H9 (cell line): ENCODE results near the gene OTX2. TPM values are rescaled to one million over a fixed set of nuclear protein-coding genes. Genes with fewer than 3 reads are reported as not detected.

Experiments used
- DNase-seq: peaks from one replicate; pipeline ENCODE4 v3.0.0-alpha.2; 2017
- H2AFZ ChIP-seq: one replicate; pipeline ENCODE4 v1.6.1; 2013; ENCODE audit warnings: mild to moderate bottlenecking, low read length, control low read depth, moderate library complexity
- H2AK5ac ChIP-seq: 2 replicates; pipeline ENCODE4 v1.6.1; 2013; ENCODE audit warnings: low read length, control low read depth, mixed read lengths; ENCODE audit not compliant: insufficient read length
- H2BK120ac ChIP-seq: one replicate; pipeline ENCODE4 v1.6.1; 2013; ENCODE audit warnings: low read depth, mild to moderate bottlenecking, low read length, control low read depth, inconsistent platforms; ENCODE audit not compliant: poor library complexity, severe bottlenecking
- H2BK12ac ChIP-seq: 2 replicates; pipeline ENCODE4 v1.6.1; 2013; ENCODE audit warnings: low read length, control low read depth, mixed read lengths, low read depth; ENCODE audit not compliant: insufficient read length
- H2BK15ac ChIP-seq: 2 replicates; pipeline ENCODE4 v1.6.1; 2013; ENCODE audit warnings: low read depth, low read length, control low read depth
- H2BK20ac ChIP-seq: one replicate; pipeline ENCODE4 v1.6.1; 2013; ENCODE audit warnings: low read depth, mild to moderate bottlenecking, low read length, control low read depth, inconsistent platforms; ENCODE audit not compliant: poor library complexity, severe bottlenecking
- H2BK5ac ChIP-seq: 2 replicates; pipeline ENCODE4 v1.6.1; 2013; ENCODE audit warnings: low read length, control low read depth, mixed read lengths; ENCODE audit not compliant: insufficient read length
- H3K14ac ChIP-seq: 2 replicates; pipeline ENCODE4 v1.6.1; 2013; ENCODE audit warnings: low read length, control low read depth; ENCODE audit not compliant: insufficient read depth
- H3K18ac ChIP-seq: 2 replicates; pipeline ENCODE4 v1.6.1; 2013; ENCODE audit warnings: low read depth, mild to moderate bottlenecking, mixed read lengths, low read length, control low read depth; ENCODE audit not compliant: insufficient read length
- H3K23ac ChIP-seq: 2 replicates; pipeline ENCODE4 v1.6.1; 2013; ENCODE audit warnings: low read length, control low read depth, mixed read lengths, low read depth; ENCODE audit not compliant: insufficient read length
- H3K23me2 ChIP-seq: 2 replicates; pipeline ENCODE4 v1.6.1; 2013; ENCODE audit warnings: low read depth, mild to moderate bottlenecking, mixed read lengths, low read length, control low read depth; ENCODE audit not compliant: insufficient read length, poor library complexity, severe bottlenecking
- H3K27ac ChIP-seq: 2 replicates; pipeline ENCODE4 v1.5.1; 2013; ENCODE audit warnings: low read length, control low read depth, mixed read lengths, low read depth; ENCODE audit not compliant: insufficient read length
- H3K27me3 ChIP-seq: 2 replicates; pipeline ENCODE4 v1.6.1; 2013; ENCODE audit warnings: low read length, control low read depth, inconsistent platforms; ENCODE audit not compliant: insufficient read depth
- H3K4ac ChIP-seq: 2 replicates; pipeline ENCODE4 v1.6.1; 2013; ENCODE audit warnings: low read depth, mild to moderate bottlenecking, control low read depth, inconsistent platforms, low read length, moderate library complexity
- H3K4me1 ChIP-seq: 2 replicates; pipeline ENCODE4 v1.6.1; 2013; ENCODE audit warnings: low read length, control low read depth, inconsistent platforms; ENCODE audit not compliant: insufficient read depth
- H3K4me2 ChIP-seq: 2 replicates; pipeline ENCODE4 v1.6.1; 2013; ENCODE audit warnings: low read length, control low read depth, mixed read lengths; ENCODE audit not compliant: insufficient read length, insufficient read depth
- H3K56ac ChIP-seq: 2 replicates; pipeline ENCODE4 v1.6.1; 2013; ENCODE audit warnings: low read depth, mild to moderate bottlenecking, mixed read lengths, low read length, control low read depth; ENCODE audit not compliant: insufficient read length
- H3K79me1 ChIP-seq: 2 replicates; pipeline ENCODE4 v1.6.1; 2013; ENCODE audit warnings: low read depth, mild to moderate bottlenecking, moderate library complexity, low read length, control low read depth, inconsistent platforms; ENCODE audit not compliant: insufficient read depth, poor library complexity, severe bottlenecking
- H3K79me2 ChIP-seq: 2 replicates; pipeline ENCODE4 v1.6.1; 2013; ENCODE audit warnings: low read length, control low read depth, inconsistent platforms; ENCODE audit not compliant: insufficient read depth
- H3K9ac ChIP-seq: 2 replicates; pipeline ENCODE4 v1.6.1; 2013; ENCODE audit warnings: low read length, control low read depth, mixed read lengths; ENCODE audit not compliant: insufficient read length; ENCODE audit errors: extremely low read depth
- H3K9me3 ChIP-seq: one replicate; pipeline ENCODE4 v1.6.1; 2013; ENCODE audit warnings: low read depth, low read length, inconsistent platforms; ENCODE audit not compliant: control insufficient read depth
- H3T11ph ChIP-seq: one replicate; pipeline ENCODE4 v1.6.1; 2013; ENCODE audit warnings: mild to moderate bottlenecking, low read length, control low read depth, inconsistent platforms
- H4K20me1 ChIP-seq: one replicate; pipeline ENCODE4 v1.6.1; 2013; ENCODE audit not compliant: control insufficient read depth, insufficient read length, insufficient read depth
- H4K5ac ChIP-seq: 2 replicates; pipeline ENCODE4 v1.6.1; 2013; ENCODE audit warnings: low read depth, mild to moderate bottlenecking, mixed read lengths, low read length, control low read depth; ENCODE audit not compliant: insufficient read length
- H4K8ac ChIP-seq: replicated peaks from 2 replicates; pipeline ENCODE4 v1.6.1; 2013; ENCODE audit warnings: low read length, control low read depth, mixed read lengths, low read depth; ENCODE audit not compliant: insufficient read length
- H4K91ac ChIP-seq: 2 replicates; pipeline ENCODE4 v1.6.1; 2013; ENCODE audit warnings: low read depth, mild to moderate bottlenecking, moderate library complexity, mixed read lengths, low read length, control low read depth; ENCODE audit not compliant: insufficient read length
- H3K27ac Mint-ChIP-seq, 3 experiments: 2 replicates in 2 of 3; 3 replicates in 1 of 3; pipeline ENCODE4 v1.8.0; 2020 to 2021; ENCODE audit warnings: mixed read lengths in 3 of 3, mild to moderate bottlenecking in 1 of 3, moderate library complexity in 1 of 3
- H3K27me3 Mint-ChIP-seq: 2 replicates; pipeline ENCODE4 v1.8.0; 2021; ENCODE audit warnings: low read depth, mild to moderate bottlenecking, moderate library complexity, mixed read lengths
- H3K36me3 Mint-ChIP-seq, 3 experiments: 2 replicates in 2 of 3; 3 replicates in 1 of 3; pipeline ENCODE4 v1.8.0; 2020 to 2021; ENCODE audit warnings: low read depth in 3 of 3, mixed read lengths in 3 of 3; ENCODE audit not compliant: insufficient read depth in 1 of 3
- H3K4me1 Mint-ChIP-seq, 2 experiments: 2 replicates each; pipeline ENCODE4 v1.8.0; 2020; ENCODE audit warnings: mixed read lengths in 2 of 2
- H3K4me3 Mint-ChIP-seq, 2 experiments: 2 replicates in 1 of 2; 3 replicates in 1 of 2; pipeline ENCODE4 v1.8.0; 2020 to 2021; ENCODE audit warnings: mild to moderate bottlenecking in 2 of 2, mixed read lengths in 2 of 2, moderate library complexity in 1 of 2
- H3K9me3 Mint-ChIP-seq, 2 experiments: 2 replicates in 1 of 2; 3 replicates in 1 of 2; pipeline ENCODE4 v1.8.0; 2020; ENCODE audit warnings: mild to moderate bottlenecking in 2 of 2, mixed read lengths in 2 of 2, moderate library complexity in 1 of 2
- CTCF ChIP-seq: fragments of 200-600 bp; sonication (generic); conservative IDR thresholded peaks from 3 replicates; pipeline ENCODE4 v1.8.0; 2021; ENCODE audit warnings: antibody characterized with exemption, mild to moderate bottlenecking
- WGBS: extraction: QIAGEN DNeasy Blood & Tissue Kit; methylation state at CpG from one replicate; pipeline ENCODE4 v1.1.7; 2013; ENCODE audit warnings: missing lambda C conversion rate, low lambda C conversion rate, mixed read lengths; ENCODE audit not compliant: insufficient read length; ENCODE audit errors: extremely low coverage; 5-methylcytosine and 5-hydroxymethylcytosine counted together
- total RNA-seq: library from RNA; stranded (reverse); gene quantifications from 2 replicates; pipeline ENCODE4 v1.2.1, GENCODE V29; 2021

Gene OTX2
- total RNA-seq, 1 experiment from 2014 or later = 193 TPM

GRCh38 chr14:56782711-56783110 is 27.6 kb downstream of the OTX2 start:
- H3K4me1 Mint-ChIP-seq = no peaks in the 10 kb centered on the region
- Histone ChIP-seq H3K14ac (no peak overlapping the region), H3K18ac (no peak overlapping the region), H3K4ac (no peak overlapping the region), H2BK5ac (no peak overlapping the region), H3K27ac (no peak overlapping the region), H4K91ac (no peak overlapping the region), H2BK120ac (no peak overlapping the region), H3K79me1 (no peaks in the 10 kb centered on the region), H3K9me3 (no peaks in the 10 kb centered on the region), H2BK20ac (no peak overlapping the region), H3K9ac (no peak overlapping the region), H3K79me2 (no peaks in the 10 kb centered on the region), H4K8ac (no peak overlapping the region), H3K4me2 (no peak overlapping the region), H3K56ac (no peak overlapping the region), H4K20me1 (no peaks in the 10 kb centered on the region), H2AK5ac (no peak overlapping the region), H2BK12ac (no peak overlapping the region), H3K4me1 (no peaks in the 10 kb centered on the region), H3K23ac (no peak overlapping the region), H2AFZ (no peak overlapping the region), H2BK15ac (no peak overlapping the region), H3T11ph (no peak overlapping the region), H3K23me2 (no peaks in the 10 kb centered on the region), H4K5ac (no peak overlapping the region), H3K27me3 (0 out of 2 replicates have a peak, but pooled peaks cover under 1% of the 10 kb centered on the region)
- H3K27me3 Mint-ChIP-seq = peaks cover 10% of the 10 kb centered on the region
- no CpG with 5 or more reads among the region's 1 CpG for WGBS
- H3K36me3 Mint-ChIP-seq = no peaks in the 10 kb centered on the region
- TF ChIP-seq CTCF = no peak
- no peaks in the 10 kb centered on the region for H3K9me3 Mint-ChIP-seq
- no peak overlapping the region for H3K27ac Mint-ChIP-seq
- H3K4me3 Mint-ChIP-seq = no peak overlapping the region
- no peak for DNase-seq
